Stomach (tissue), 9 donors: Measurements from ENCODE around the gene CAPN14. TPM values are rescaled to one million over a fixed set of nuclear protein-coding genes. Genes with fewer than 3 reads are reported as not detected.

ENCODE experiments used
- DNase-seq, 2 donors: peaks; one replicate each; pipeline versions ENCODE4 v3.0.0 to v3.0.0-alpha.2; 2013 to 2019
- H3K27ac ChIP-seq, 5 donors: fragments of 200-600 bp in 4 of 5; sonication (generic) in 4 of 5; one replicate each; pipeline ENCODE4 v1.5.1; 2013 to 2019; ENCODE audit warnings: mild to moderate bottlenecking in 1 of 5, moderate library complexity in 1 of 5
- H3K27me3 ChIP-seq, 3 donors: fragments of 200-600 bp; sonication (generic); one replicate each; pipeline ENCODE4 v1.5.1; 2017 to 2019; ENCODE audit warnings: mixed run types in 1 of 3
- H3K36me3 ChIP-seq, 4 donors: fragments of 200-600 bp; sonication (generic); 1 replicate in 3 of 4; 2 replicates in 1 of 4; pipeline ENCODE4 v1.5.1; 2016 to 2019
- H3K4me1 ChIP-seq, 4 donors: fragments of 200-600 bp; sonication (generic); one replicate each; pipeline ENCODE4 v1.5.1; 2016 to 2019
- H3K4me3 ChIP-seq, 4 donors: fragments of 200-600 bp; sonication (generic) in 3 of 4; one replicate each; pipeline ENCODE4 v1.5.1; 2016 to 2019; ENCODE audit warnings: mild to moderate bottlenecking in 1 of 4
- H3K9me3 ChIP-seq, 4 donors: fragments of 200-600 bp; sonication (generic); one replicate each; pipeline ENCODE4 v1.5.1; 2016 to 2019
- EP300 ChIP-seq: sonication (generic); formaldehyde crosslinking; IDR thresholded peaks from one replicate; pipeline ENCODE4 v1.6.1; 2017; ENCODE audit warnings: antibody characterized with exemption
- POLR2A ChIP-seq, 4 donors: fragments of 450-650 bp; IDR thresholded peaks; one replicate each; pipeline ENCODE4 v1.6.1; 2016; ENCODE audit warnings: antibody characterized with exemption in 4 of 4, control low read depth in 2 of 4, mild to moderate bottlenecking in 1 of 4, moderate library complexity in 1 of 4
- POLR2AphosphoS5 ChIP-seq, 3 donors: sonication (generic); formaldehyde crosslinking; IDR thresholded peaks; one replicate each; pipeline ENCODE4 v1.6.1; 2016; ENCODE audit warnings: antibody characterized with exemption in 3 of 3
- WGBS, 5 donors: extraction: QIAGEN DNeasy Blood & Tissue Kit in 3 of 5; methylation state at CpG; one replicate each; pipeline versions ENCODE4 v1.1.5 to v1.1.7; 2013 to 2018; 5-methylcytosine and 5-hydroxymethylcytosine counted together
- intact Hi-C: fragments of 100-400 bp; cut with DNase I; formaldehyde crosslinking; loops from one replicate; pipeline ENCODE4 v1.15.1; 2023; ENCODE audit warnings: low total_unique reads
- polyA plus RNA-seq, 3 donors: library from polyadenylated mRNA; stranded (reverse); fragments of 200-250 nt; gene quantifications; one replicate each; pipeline ENCODE4 v1.2.3, GENCODE V29; 2013
- total RNA-seq, 5 donors: library from RNA; depleted of rRNA; stranded (reverse); fragments of >200 nt; gene quantifications; one replicate each; pipeline versions ENCODE4 v1.1.0 to v1.2.3, GENCODE V29; 2014 to 2016
- TF ChIP-seq, protein P1 (sequence below), 7 experiments: fragments of 450-650 bp in 4 of 7; fragments of 200-600 bp in 3 of 7; sonication (generic) in 3 of 7; IDR thresholded peaks; one replicate each; pipeline ENCODE4 v1.5.1; 2016 to 2019; ENCODE audit warnings: antibody characterized with exemption in 7 of 7, control low read depth in 2 of 7, mild to moderate bottlenecking in 1 of 7
- donor health status: healthy with polysubstance abuse.
- donor health status: Bipolar disorder and iron deficiency.
- donor health status: healthy.

The CAPN14 gene
- total and polyA plus RNA-seq, 8 donors = 0.06 to 66.0 (median 1.3) TPM; not detected in 5

DNA sequence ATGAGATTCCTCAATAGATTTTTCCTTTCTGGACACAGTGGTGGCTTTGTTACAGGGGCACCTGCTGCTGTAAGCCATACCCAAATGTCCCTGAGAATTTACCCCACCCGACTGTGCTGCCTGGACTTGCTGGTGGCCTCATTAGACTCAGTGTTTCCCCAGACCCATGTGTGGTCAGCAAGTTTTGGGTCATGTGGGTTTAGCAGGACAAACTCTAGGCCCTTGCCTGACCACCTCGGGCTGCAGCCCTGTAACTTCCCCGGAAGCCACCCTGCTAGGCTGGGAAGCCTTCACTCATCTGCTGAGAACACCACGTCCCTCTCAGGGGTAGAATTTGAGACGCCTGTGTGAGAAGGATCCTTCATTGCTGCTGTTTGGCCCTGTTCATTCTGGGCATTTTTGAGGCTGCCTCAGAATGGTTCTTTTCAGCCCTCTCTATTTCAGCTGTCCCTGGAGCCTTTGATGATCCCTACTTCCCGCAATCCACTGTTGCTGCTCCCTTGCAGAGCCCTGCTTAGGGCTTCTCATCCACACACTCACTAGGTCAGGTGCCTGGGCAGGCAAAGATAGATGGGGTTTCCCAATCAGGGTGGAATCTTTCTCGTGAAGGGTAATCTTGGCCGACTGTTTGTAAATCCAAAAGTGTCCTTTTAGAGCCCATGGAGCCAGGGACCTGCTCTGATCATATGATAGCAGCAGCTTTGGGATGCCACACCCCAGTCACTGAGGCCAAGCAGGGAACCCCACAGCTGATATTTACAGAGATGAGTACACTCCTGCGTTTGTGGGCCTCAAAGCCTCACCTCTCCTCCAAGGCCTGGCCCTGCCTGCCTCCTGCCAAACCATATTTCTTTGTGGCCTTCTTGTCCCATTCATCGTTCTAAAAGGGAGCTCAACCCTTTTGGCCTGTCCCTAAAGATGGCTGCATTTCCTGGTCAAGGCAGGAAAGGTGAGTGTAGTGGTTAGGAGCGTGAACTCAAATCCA, 23.4 kb upstream of the CAPN14 start:
- intact Hi-C loops = no loop called here
- 78 to 86% (median 82%) methylated on average over 11 of the region's 11 CpGs for WGBS, 5 donors
- Histone ChIP-seq H3K27ac (peak overlapping the region in 3 of 5 donors; percentile 33 to 69 (median 61)), H3K4me3 (no peak overlapping the region), H3K27me3 (no peaks in the 10 kb centered on the region), H3K4me1 (peaks cover 0 to 9% (median 0%) of the 10 kb centered on the region in 4 donors), H3K9me3 (no peaks in the 10 kb centered on the region), H3K36me3 (peaks cover 0 to 7% (median 0%) of the 10 kb centered on the region in 4 donors)
- DNase-seq = no peak
- TF ChIP-seq EP300 (no peak), POLR2A (IDR thresholded peaks at IDR 0.05) (no peak), POLR2AphosphoS5 (IDR thresholded peaks at IDR 0.05) (no peak)
- TF ChIP-seq, protein P1, sequence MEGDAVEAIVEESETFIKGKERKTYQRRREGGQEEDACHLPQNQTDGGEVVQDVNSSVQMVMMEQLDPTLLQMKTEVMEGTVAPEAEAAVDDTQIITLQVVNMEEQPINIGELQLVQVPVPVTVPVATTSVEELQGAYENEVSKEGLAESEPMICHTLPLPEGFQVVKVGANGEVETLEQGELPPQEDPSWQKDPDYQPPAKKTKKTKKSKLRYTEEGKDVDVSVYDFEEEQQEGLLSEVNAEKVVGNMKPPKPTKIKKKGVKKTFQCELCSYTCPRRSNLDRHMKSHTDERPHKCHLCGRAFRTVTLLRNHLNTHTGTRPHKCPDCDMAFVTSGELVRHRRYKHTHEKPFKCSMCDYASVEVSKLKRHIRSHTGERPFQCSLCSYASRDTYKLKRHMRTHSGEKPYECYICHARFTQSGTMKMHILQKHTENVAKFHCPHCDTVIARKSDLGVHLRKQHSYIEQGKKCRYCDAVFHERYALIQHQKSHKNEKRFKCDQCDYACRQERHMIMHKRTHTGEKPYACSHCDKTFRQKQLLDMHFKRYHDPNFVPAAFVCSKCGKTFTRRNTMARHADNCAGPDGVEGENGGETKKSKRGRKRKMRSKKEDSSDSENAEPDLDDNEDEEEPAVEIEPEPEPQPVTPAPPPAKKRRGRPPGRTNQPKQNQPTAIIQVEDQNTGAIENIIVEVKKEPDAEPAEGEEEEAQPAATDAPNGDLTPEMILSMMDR (IDR thresholded peaks at IDR 0.05) = no peak

DNA sequence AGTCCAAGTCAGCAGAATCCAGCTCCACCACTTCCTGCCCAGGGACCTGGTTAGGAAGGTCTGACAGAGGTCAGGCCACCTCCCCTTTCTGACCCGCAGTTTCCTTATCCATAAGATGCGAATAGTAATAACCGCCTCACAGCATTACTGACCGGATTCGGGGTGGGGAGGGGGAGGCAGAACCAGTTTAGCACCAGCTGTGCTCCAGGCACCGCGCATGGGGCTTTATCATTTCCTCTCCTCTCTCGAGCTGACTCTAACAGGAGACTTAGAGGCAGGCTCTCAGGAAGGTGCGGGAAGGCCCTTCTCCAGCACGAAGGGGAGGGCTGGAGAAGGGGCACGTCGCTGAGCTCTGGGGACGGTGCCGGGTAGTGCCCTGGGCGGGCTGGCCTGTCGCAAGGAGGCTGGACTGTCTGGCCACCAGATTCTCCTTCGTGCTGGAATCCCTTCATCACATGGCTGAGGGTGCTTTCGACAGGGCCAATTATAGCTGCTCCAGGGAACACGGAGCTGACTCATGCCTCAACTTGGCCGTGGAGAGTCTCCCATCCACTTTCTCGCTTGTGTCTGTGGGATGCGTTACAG, 22.4 kb upstream of the CAPN14 start:
- Histone ChIP-seq H3K36me3 (peaks cover 0 to 4% (median 0%) of the 10 kb centered on the region in 4 donors), H3K27me3 (no peaks in the 10 kb centered on the region), H3K9me3 (no peaks in the 10 kb centered on the region), H3K27ac (peak overlapping the region in 4 of 5 donors; percentile 33 to 69 (median 58)), H3K4me1 (peaks cover 0 to 19% (median 6%) of the 10 kb centered on the region in 4 donors), H3K4me3 (no peak overlapping the region)
- intact Hi-C loops = loop anchor here (10.0 kb wide), 1 partner anchor 75 kb away; no protein-coding TSS in a partner anchor
- TF ChIP-seq POLR2A (IDR thresholded peaks at IDR 0.05) = no peak
- TF ChIP-seq EP300 = no peak
- TF ChIP-seq, protein P1 (IDR thresholded peaks at IDR 0.05) = no peak
- no peak for TF ChIP-seq POLR2AphosphoS5 (IDR thresholded peaks at IDR 0.05)
- DNase-seq = peak in 1 of 2 donors; percentile 34
- WGBS, 5 donors = 66 to 72% (median 68%) methylated on average over 17 to 22 of the region's 22 CpGs

DNA sequence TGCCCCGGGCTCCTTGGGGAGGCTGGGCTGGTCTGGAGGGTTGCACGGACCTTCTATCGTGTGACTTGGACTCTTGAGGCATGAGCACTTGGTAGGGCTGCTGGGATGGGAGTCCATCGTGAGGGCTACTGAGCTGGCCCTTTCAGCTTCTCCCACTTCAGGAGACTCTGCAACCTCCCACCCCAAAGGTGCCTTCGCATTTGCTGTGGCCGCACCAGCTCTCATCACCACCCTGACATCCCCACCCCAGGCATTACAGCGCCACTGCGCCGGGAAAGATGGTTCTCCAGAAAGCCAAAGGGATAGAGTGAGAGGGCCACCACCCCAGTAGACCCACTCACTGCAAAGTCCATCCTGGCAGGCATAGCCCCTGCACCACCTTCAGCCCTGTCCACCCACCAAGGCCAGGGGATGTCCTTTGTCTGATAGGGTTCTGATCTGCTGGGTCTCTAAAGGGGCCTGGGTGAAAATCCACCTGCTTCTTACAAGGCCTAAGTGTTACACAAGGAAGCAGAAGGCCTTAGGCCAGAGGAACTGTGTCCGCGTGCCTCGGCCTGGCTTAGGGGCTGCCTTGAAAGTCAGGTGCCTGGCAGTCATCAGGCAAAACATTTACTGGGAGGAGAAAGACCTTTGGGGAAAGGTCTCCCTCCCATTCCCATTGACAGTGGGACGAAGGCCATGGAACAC, 21.7 kb upstream of the CAPN14 start:
- peak overlapping the region in 4 of 5 donors; percentile 33 to 69 (median 58) for H3K27ac ChIP-seq
- intact Hi-C loops = loop anchor here (10.0 kb wide), 1 partner anchor 76 kb away; no protein-coding TSS in a partner anchor
- WGBS, 5 donors = 86 to 93% (median 88%) methylated on average over 9 to 13 of the region's 13 CpGs

More for the DNA sequence above, 21.7 kb upstream of the CAPN14 start:
- TF ChIP-seq POLR2AphosphoS5 (IDR thresholded peaks at IDR 0.05) = no peak
- TF ChIP-seq, protein P1 (IDR thresholded peaks at IDR 0.05) = no peak
- Histone ChIP-seq H3K9me3 (no peaks in the 10 kb centered on the region), H3K36me3 (no peaks in the 10 kb centered on the region), H3K4me3 (no peak overlapping the region), H3K4me1 (peaks cover 5 to 25% (median 12%) of the 10 kb centered on the region in 4 donors), H3K27me3 (no peaks in the 10 kb centered on the region)
- DNase-seq = no peak
